ENCODE results near the gene DUSP19. TPM values are rescaled to one million over a fixed set of nuclear protein-coding genes. Genes with fewer than 3 reads are reported as not detected.

Gene DUSP19
- 0.49 and 1.1 TPM in 2 replicates for total RNA-seq

GRCh38 chr2:183078464-183079138 lies at the start of gene DUSP19:
TSS of gene DUSP19 (plus strand) at chr2:183078747. CDS start at chr2:183078934, 187 bp downstream.

GRCh38 chr2:183038341-183039300 lies 39.9 kb upstream of the DUSP19 start, which contains the start of gene NCKAP1:
TSS of gene NCKAP1 (minus strand) at chr2:183038457. CDS start at chr2:183038099, 358 bp downstream.

GRCh38 chr2:183124222-183124956 lies 45.8 kb downstream of the DUSP19 start, which contains the start of gene NUP35:
TSS of gene NUP35 (plus strand) at chr2:183124443. CDS start at chr2:183124458, 15 bp downstream.

Other genes with a start within 250 kb of the DUSP19 start
- gene FRZB, start 212.1 kb upstream of the DUSP19 start, total RNA-seq: under 0.01 and 0.38 TPM in 2 replicates
- 76.7 and 106 TPM in 2 replicates for gene NCKAP1, start 40.3 kb upstream of the DUSP19 start, total RNA-seq
- 7.6 and 16.8 TPM in 2 replicates for gene NUP35, start 45.7 kb downstream of the DUSP19 start, total RNA-seq

Measured in mesangial cell (primary cell).